HepG2 (cell line): ENCODE data around the gene ARID5B. TPM values are rescaled to one million over a fixed set of nuclear protein-coding genes. Genes with fewer than 3 reads are reported as not detected.

ENCODE experiments used
- BCL6 ChIP-seq: IDR thresholded peaks from 2 replicates; pipeline ENCODE4 v1.6.1; 2016; ENCODE audit warnings: missing genetic modification reagents, missing compliant biosample characterization
- CEBPZ ChIP-seq: IDR thresholded peaks from 2 replicates; pipeline ENCODE4 v1.6.1; 2012; ENCODE audit warnings: low read length, improper control_type of control experiment
- ISL2 ChIP-seq: sonication (generic); formaldehyde crosslinking; IDR thresholded peaks from 2 replicates; pipeline ENCODE4 v1.5.0; 2020; ENCODE audit warnings: missing genetic modification reagents
- KDM4B ChIP-seq: sonication (generic); formaldehyde crosslinking; IDR thresholded peaks from 2 replicates; pipeline ENCODE4 v1.4.0; 2020; ENCODE audit warnings: missing genetic modification reagents
- KLF13 ChIP-seq: sonication (generic); formaldehyde crosslinking; IDR thresholded peaks from 2 replicates; pipeline ENCODE4 v1.4.0; 2020; ENCODE audit warnings: mild to moderate bottlenecking, missing genetic modification reagents
- MAF1 ChIP-seq: sonication (generic); formaldehyde crosslinking; IDR thresholded peaks from 2 replicates; pipeline ENCODE4 v1.5.0; 2020; ENCODE audit warnings: missing genetic modification reagents, borderline replicate concordance
- MED8 ChIP-seq: sonication (generic); formaldehyde crosslinking; IDR thresholded peaks from 2 replicates; pipeline ENCODE4 v1.8.1; 2023; ENCODE audit warnings: mild to moderate bottlenecking, missing genetic modification reagents; ENCODE audit not compliant: insufficient replicate concordance
- PRMT3 ChIP-seq: sonication (generic); formaldehyde crosslinking; IDR thresholded peaks from 2 replicates; pipeline ENCODE4 v1.8.1; 2022; ENCODE audit warnings: low read depth, mild to moderate bottlenecking, moderate library complexity, missing genetic modification reagents, borderline replicate concordance
- RXRA ChIP-seq: sonication (generic); formaldehyde crosslinking; IDR thresholded peaks from 2 replicates; pipeline ENCODE4 v1.5.1; 2020; ENCODE audit warnings: missing genetic modification reagents
- SIN3B ChIP-seq: fragments of 150-350 bp; IDR thresholded peaks from 2 replicates; pipeline ENCODE4 v1.6.1; 2014; ENCODE audit warnings: low read length
- SIX1 ChIP-seq: sonication (generic); formaldehyde crosslinking; IDR thresholded peaks from 2 replicates; pipeline ENCODE4 v1.4.0; 2020; ENCODE audit warnings: missing genetic modification reagents, borderline replicate concordance
- USF2 ChIP-seq, 2 experiments: sonication (generic) in 1 of 2; formaldehyde crosslinking in 1 of 2; IDR thresholded peaks; 2 replicates each; pipeline versions ENCODE4 v1.5.1 to v1.6.1; 2011 to 2020; ENCODE audit warnings: borderline replicate concordance in 1 of 2, low read depth in 1 of 2, low read length in 1 of 2, mild to moderate bottlenecking in 1 of 2, missing genetic modification reagents in 1 of 2, moderate library complexity in 1 of 2
- ZNF280B ChIP-seq: sonication (generic); formaldehyde crosslinking; IDR thresholded peaks from 2 replicates; pipeline ENCODE4 v1.5.0; 2020; ENCODE audit warnings: missing genetic modification reagents, mild to moderate bottlenecking, borderline replicate concordance
- ZNF546 ChIP-seq: sonication (generic); formaldehyde crosslinking; conservative IDR thresholded peaks from 2 replicates; pipeline ENCODE4 v1.8.1; 2023; ENCODE audit warnings: mild to moderate bottlenecking, missing genetic modification reagents
- ZNF547 ChIP-seq: sonication (generic); formaldehyde crosslinking; IDR thresholded peaks from 2 replicates; pipeline ENCODE4 v1.5.1; 2020; ENCODE audit warnings: mild to moderate bottlenecking, missing genetic modification reagents
- ZNF609 ChIP-seq: sonication (generic); formaldehyde crosslinking; IDR thresholded peaks from 2 replicates; pipeline ENCODE4 v1.4.0; 2020; ENCODE audit warnings: mild to moderate bottlenecking, missing genetic modification reagents, borderline replicate concordance
- ZNF784 ChIP-seq: sonication (generic); formaldehyde crosslinking; IDR thresholded peaks from 2 replicates; pipeline ENCODE4 v1.5.1; 2020; ENCODE audit warnings: missing genetic modification reagents, mild to moderate bottlenecking, borderline replicate concordance
- polyA plus RNA-seq, 8 experiments: library from polyadenylated mRNA; depleted of rRNA in 3 of 8; stranded (reverse) in 7 of 8; unstranded in 1 of 8; fragments of >200 nt; fragmentation: Illumina TruSeq in 4 of 8; extraction: Trizol in 4 of 8; gene quantifications; 2 replicates each; pipeline versions ENCODE4 v1.2.1 to v1.2.3, GENCODE V29; 2011 to 2016; ENCODE audit warnings: low read depth in 4 of 8, missing spikeins in 1 of 8, mixed read lengths in 1 of 8; ENCODE audit not compliant: insufficient read depth in 1 of 8
- total RNA-seq, 5 experiments: library from RNA; depleted of rRNA; stranded (reverse); fragments of >200 nt; fragmentation: Illumina TruSeq; extraction: Trizol; gene quantifications; 2 replicates each; pipeline ENCODE4 v1.2.3, GENCODE V29; 2016; ENCODE audit warnings: low read depth in 1 of 5

ARID5B gene
- total and polyA plus RNA-seq, 2 of the 13 experiments (the other 11 are each of a cell fraction or from before 2014, with no cell fraction given), result 6.2 to 21.1 TPM

GRCh38 chr10:62093863-62094291 lies 192.4 kb downstream of the ARID5B start (continued):
- TF ChIP-seq CEBPZ, result no peak
- no peak for TF ChIP-seq MAF1
- no peak for TF ChIP-seq SIX1 (CRISPR knock-in tag)
- no peak for TF ChIP-seq RXRA (CRISPR knock-in tag)
- TF ChIP-seq KLF13 (CRISPR knock-in tag), result no peak
- no peak for TF ChIP-seq USF2 (IDR thresholded peaks at IDR 0.05; ENCODE audit: low read depth, low read length)
- no peak for TF ChIP-seq USF2 (CRISPR knock-in tag; IDR thresholded peaks at IDR 0.05; ENCODE audit: borderline replicate concordance)
- TF ChIP-seq ISL2, result peak; percentile 98
- TF ChIP-seq MED8, result peak; percentile 34
- TF ChIP-seq ZNF280B (CRISPR knock-in tag), result no peak
- peak; percentile 87 for TF ChIP-seq BCL6
- TF ChIP-seq SIN3B, result no peak
- TF ChIP-seq ZNF609 (CRISPR knock-in tag), result peak; percentile 80
- no peak for TF ChIP-seq ZNF784 (CRISPR knock-in tag)
- 0 out of 2 replicates have a peak, but pooled peaks have one; percentile 45 for TF ChIP-seq KDM4B (CRISPR knock-in tag)
- no peak for TF ChIP-seq PRMT3 (CRISPR knock-in tag)
- no peak for TF ChIP-seq ZNF546 (CRISPR knock-in tag)
- no peak for TF ChIP-seq ZNF547 (CRISPR knock-in tag)
